Measurements from ENCODE around the gene STUB1. TPM values are rescaled to one million over a fixed set of nuclear protein-coding genes. Genes with fewer than 3 reads are reported as not detected.

Gene STUB1
- total and polyA plus RNA-seq, 4 donors: 32.4 to 74.4 (median 50.2) TPM

DNA sequence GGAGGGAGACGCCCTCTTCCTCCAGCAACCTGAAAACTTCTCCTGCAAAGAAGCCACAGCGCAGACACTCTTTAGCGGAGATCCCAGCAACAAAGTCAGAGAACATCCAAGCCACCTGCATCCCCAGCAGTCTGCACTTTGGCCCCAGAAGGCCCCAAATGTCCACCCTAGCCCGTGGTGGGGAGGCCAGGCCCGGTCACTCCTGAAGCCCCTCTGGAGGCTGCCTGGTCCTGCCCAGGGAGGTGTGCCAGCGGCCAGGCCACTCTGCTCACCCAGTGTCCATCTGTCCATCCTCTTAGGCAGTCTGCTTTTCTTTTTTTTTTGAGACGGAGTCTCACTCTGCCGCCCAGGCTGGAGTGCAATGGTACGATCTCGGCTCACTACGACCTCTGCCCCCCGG lies 52.1 kb downstream of the STUB1 start:
- H3K4me1 ChIP-seq (ENCODE audit: control insufficient read depth in 4 of 4, insufficient read depth in 4 of 4, low read length in 3 of 4): peaks cover 5 to 11% (median 7%) of the 10 kb centered on the region in 4 donors
- no peak overlapping the region for H3K27ac ChIP-seq (ENCODE audit: low read depth in 1 of 2, low read length in 2 of 2)
- no peak for DNase-seq (ENCODE audit: low spot score)
- no peak for TF ChIP-seq JUND (IDR thresholded peaks at IDR 0.05)
- TF ChIP-seq, protein P1, sequence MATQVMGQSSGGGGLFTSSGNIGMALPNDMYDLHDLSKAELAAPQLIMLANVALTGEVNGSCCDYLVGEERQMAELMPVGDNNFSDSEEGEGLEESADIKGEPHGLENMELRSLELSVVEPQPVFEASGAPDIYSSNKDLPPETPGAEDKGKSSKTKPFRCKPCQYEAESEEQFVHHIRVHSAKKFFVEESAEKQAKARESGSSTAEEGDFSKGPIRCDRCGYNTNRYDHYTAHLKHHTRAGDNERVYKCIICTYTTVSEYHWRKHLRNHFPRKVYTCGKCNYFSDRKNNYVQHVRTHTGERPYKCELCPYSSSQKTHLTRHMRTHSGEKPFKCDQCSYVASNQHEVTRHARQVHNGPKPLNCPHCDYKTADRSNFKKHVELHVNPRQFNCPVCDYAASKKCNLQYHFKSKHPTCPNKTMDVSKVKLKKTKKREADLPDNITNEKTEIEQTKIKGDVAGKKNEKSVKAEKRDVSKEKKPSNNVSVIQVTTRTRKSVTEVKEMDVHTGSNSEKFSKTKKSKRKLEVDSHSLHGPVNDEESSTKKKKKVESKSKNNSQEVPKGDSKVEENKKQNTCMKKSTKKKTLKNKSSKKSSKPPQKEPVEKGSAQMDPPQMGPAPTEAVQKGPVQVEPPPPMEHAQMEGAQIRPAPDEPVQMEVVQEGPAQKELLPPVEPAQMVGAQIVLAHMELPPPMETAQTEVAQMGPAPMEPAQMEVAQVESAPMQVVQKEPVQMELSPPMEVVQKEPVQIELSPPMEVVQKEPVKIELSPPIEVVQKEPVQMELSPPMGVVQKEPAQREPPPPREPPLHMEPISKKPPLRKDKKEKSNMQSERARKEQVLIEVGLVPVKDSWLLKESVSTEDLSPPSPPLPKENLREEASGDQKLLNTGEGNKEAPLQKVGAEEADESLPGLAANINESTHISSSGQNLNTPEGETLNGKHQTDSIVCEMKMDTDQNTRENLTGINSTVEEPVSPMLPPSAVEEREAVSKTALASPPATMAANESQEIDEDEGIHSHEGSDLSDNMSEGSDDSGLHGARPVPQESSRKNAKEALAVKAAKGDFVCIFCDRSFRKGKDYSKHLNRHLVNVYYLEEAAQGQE (IDR thresholded peaks at IDR 0.05): no peak
- TF ChIP-seq, protein P2, sequence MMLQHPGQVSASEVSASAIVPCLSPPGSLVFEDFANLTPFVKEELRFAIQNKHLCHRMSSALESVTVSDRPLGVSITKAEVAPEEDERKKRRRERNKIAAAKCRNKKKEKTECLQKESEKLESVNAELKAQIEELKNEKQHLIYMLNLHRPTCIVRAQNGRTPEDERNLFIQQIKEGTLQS (IDR thresholded peaks at IDR 0.05): no peak
- TF ChIP-seq TAF1 (conservative IDR thresholded peaks at IDR 0.05): no peak
- TF ChIP-seq, protein P3, sequence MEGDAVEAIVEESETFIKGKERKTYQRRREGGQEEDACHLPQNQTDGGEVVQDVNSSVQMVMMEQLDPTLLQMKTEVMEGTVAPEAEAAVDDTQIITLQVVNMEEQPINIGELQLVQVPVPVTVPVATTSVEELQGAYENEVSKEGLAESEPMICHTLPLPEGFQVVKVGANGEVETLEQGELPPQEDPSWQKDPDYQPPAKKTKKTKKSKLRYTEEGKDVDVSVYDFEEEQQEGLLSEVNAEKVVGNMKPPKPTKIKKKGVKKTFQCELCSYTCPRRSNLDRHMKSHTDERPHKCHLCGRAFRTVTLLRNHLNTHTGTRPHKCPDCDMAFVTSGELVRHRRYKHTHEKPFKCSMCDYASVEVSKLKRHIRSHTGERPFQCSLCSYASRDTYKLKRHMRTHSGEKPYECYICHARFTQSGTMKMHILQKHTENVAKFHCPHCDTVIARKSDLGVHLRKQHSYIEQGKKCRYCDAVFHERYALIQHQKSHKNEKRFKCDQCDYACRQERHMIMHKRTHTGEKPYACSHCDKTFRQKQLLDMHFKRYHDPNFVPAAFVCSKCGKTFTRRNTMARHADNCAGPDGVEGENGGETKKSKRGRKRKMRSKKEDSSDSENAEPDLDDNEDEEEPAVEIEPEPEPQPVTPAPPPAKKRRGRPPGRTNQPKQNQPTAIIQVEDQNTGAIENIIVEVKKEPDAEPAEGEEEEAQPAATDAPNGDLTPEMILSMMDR (IDR thresholded peaks at IDR 0.05; ENCODE audit: low read depth, low read length, missing input control): no peak
- TF ChIP-seq RXRA (IDR thresholded peaks at IDR 0.05): no peak
- TF ChIP-seq FOXA1 (IDR thresholded peaks at IDR 0.05): no peak
- TF ChIP-seq EGR1 (IDR thresholded peaks at IDR 0.05; ENCODE audit: low read depth in 2 of 2): no peak
- TF ChIP-seq YY1 (IDR thresholded peaks at IDR 0.05): no peak
- no peak for TF ChIP-seq SP1 (IDR thresholded peaks at IDR 0.05)
- TF ChIP-seq HNF4G (IDR thresholded peaks at IDR 0.05): no peak
- no peak for TF ChIP-seq GABPA (IDR thresholded peaks at IDR 0.05 in 1 of 2, conservative IDR thresholded peaks at IDR 0.05 in 1 of 2)
- TF ChIP-seq HNF4A (conservative IDR thresholded peaks at IDR 0.05): no peak
- TF ChIP-seq, protein P4, sequence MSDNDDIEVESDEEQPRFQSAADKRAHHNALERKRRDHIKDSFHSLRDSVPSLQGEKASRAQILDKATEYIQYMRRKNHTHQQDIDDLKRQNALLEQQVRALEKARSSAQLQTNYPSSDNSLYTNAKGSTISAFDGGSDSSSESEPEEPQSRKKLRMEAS (IDR thresholded peaks at IDR 0.05): no peak
- no peak for TF ChIP-seq NR2F2 (IDR thresholded peaks at IDR 0.05)
- TF ChIP-seq, protein P5, sequence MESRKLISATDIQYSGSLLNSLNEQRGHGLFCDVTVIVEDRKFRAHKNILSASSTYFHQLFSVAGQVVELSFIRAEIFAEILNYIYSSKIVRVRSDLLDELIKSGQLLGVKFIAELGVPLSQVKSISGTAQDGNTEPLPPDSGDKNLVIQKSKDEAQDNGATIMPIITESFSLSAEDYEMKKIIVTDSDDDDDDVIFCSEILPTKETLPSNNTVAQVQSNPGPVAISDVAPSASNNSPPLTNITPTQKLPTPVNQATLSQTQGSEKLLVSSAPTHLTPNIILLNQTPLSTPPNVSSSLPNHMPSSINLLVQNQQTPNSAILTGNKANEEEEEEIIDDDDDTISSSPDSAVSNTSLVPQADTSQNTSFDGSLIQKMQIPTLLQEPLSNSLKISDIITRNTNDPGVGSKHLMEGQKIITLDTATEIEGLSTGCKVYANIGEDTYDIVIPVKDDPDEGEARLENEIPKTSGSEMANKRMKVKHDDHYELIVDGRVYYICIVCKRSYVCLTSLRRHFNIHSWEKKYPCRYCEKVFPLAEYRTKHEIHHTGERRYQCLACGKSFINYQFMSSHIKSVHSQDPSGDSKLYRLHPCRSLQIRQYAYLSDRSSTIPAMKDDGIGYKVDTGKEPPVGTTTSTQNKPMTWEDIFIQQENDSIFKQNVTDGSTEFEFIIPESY (IDR thresholded peaks at IDR 0.05): no peak
- no peak for TF ChIP-seq RAD21 (IDR thresholded peaks at IDR 0.05)
- TF ChIP-seq FOXA2 (IDR thresholded peaks at IDR 0.05): no peak
- WGBS: 96% methylated on average over 12 of the region's 12 CpGs
- no peaks in the 10 kb centered on the region for H3K9me3 ChIP-seq (ENCODE audit: control insufficient read depth in 4 of 4, low read length in 3 of 4)
- H3K36me3 ChIP-seq (ENCODE audit: control insufficient read depth in 4 of 4, insufficient read depth in 3 of 4, low read depth in 1 of 4, low read length in 3 of 4): peaks cover 9 to 52% (median 12%) of the 10 kb centered on the region in 4 donors
- H3K27me3 ChIP-seq (ENCODE audit: control insufficient read depth in 4 of 4, insufficient read depth in 4 of 4, low read length in 3 of 4): peaks cover 0 to 1% (median 0%) of the 10 kb centered on the region in 4 donors
- H3K4me3 ChIP-seq (ENCODE audit: low read depth in 1 of 3, low read length in 3 of 3): no peak overlapping the region
- no peak overlapping the region for H3K9ac ChIP-seq (ENCODE audit: low read depth in 1 of 2, low read length in 2 of 2)

Other genes with a start within 250 kb of the STUB1 start
- 10 to 100 TPM; 26.2 to 37.2 TPM for gene CAPN15, start 152.7 kb upstream of the STUB1 start, total RNA-seq
- gene CAPN15, start 152.7 kb upstream of the STUB1 start, polyA plus RNA-seq: 10 to 100 TPM in 1 of 2 donors, 1 to 10 TPM in 1; 5.9 to 17.0 TPM
- not detected for gene PRR35, start 120.0 kb upstream of the STUB1 start, total RNA-seq
- not detected for gene PRR35, start 120.0 kb upstream of the STUB1 start, polyA plus RNA-seq
- gene NHLRC4, start 113.4 kb upstream of the STUB1 start, total RNA-seq: 1 to 10 TPM in 1 of 2 donors, under 1 TPM in 1; 0.25 to 7.0 TPM
- under 1 TPM in 1 of 2 donors, not detected in 1; 0.17 TPM for gene NHLRC4, start 113.4 kb upstream of the STUB1 start, polyA plus RNA-seq
- gene PIGQ, start 110.4 kb upstream of the STUB1 start, total RNA-seq: 100 to 1,000 TPM in 1 of 2 donors, 10 to 100 TPM in 1; 16.8 to 144 TPM
- gene PIGQ, start 110.4 kb upstream of the STUB1 start, polyA plus RNA-seq: 10 to 100 TPM; 18.9 to 22.4 TPM
- gene RAB40C, start 90.3 kb upstream of the STUB1 start, total RNA-seq: 10 to 100 TPM in 1 of 2 donors, 1 to 10 TPM in 1; 7.7 to 11.0 TPM
- gene RAB40C, start 90.3 kb upstream of the STUB1 start, polyA plus RNA-seq: 10 to 100 TPM in 1 of 2 donors, 1 to 10 TPM in 1; 6.1 to 10.7 TPM
- 1 to 10 TPM in 1 of 2 donors, under 1 TPM in 1; 0.67 to 1.2 TPM for gene WFIKKN1, start 49.4 kb upstream of the STUB1 start, total RNA-seq
- gene WFIKKN1, start 49.4 kb upstream of the STUB1 start, polyA plus RNA-seq: under 1 TPM; 0.19 to 0.24 TPM
- 10 to 100 TPM; 26.3 to 28.1 TPM for gene METTL26, start 44.1 kb upstream of the STUB1 start, total RNA-seq
- 10 to 100 TPM; 54.6 to 69.1 TPM for gene METTL26, start 44.1 kb upstream of the STUB1 start, polyA plus RNA-seq
- gene MCRIP2, start 38.6 kb upstream of the STUB1 start, total RNA-seq: 10 to 100 TPM; 16.3 to 45.5 TPM
- gene MCRIP2, start 38.6 kb upstream of the STUB1 start, polyA plus RNA-seq: 10 to 100 TPM; 77.4 to 97.3 TPM
- gene WDR90, start 31.0 kb upstream of the STUB1 start, total RNA-seq: 10 to 100 TPM in 1 of 2 donors, 1 to 10 TPM in 1; 10.0 to 13.4 TPM
- gene WDR90, start 31.0 kb upstream of the STUB1 start, polyA plus RNA-seq: 1 to 10 TPM; 4.7 to 5.9 TPM
- 10 to 100 TPM; 20.8 to 31.0 TPM for gene RHOT2, start 12.3 kb upstream of the STUB1 start, total RNA-seq
- 10 to 100 TPM; 37.5 to 37.9 TPM for gene RHOT2, start 12.3 kb upstream of the STUB1 start, polyA plus RNA-seq
- gene RHBDL1, start 4.7 kb upstream of the STUB1 start, total RNA-seq: under 1 TPM; 0.67 to 0.84 TPM
- gene RHBDL1, start 4.7 kb upstream of the STUB1 start, polyA plus RNA-seq: under 1 TPM; 0.35 to 0.74 TPM
- gene JMJD8, start 3.9 kb downstream of the STUB1 start, total RNA-seq: 10 to 100 TPM; 21.2 to 35.8 TPM
- gene JMJD8, start 3.9 kb downstream of the STUB1 start, polyA plus RNA-seq: 10 to 100 TPM; 30.9 to 52.6 TPM
- gene WDR24, start 10.0 kb downstream of the STUB1 start, total RNA-seq: 1 to 10 TPM; 4.4 to 6.7 TPM
- gene WDR24, start 10.0 kb downstream of the STUB1 start, polyA plus RNA-seq: 1 to 10 TPM; 4.2 to 8.0 TPM
- under 1 TPM in 1 of 2 donors, not detected in 1; under 0.01 TPM for gene FBXL16, start 25.4 kb downstream of the STUB1 start, total RNA-seq
- under 1 TPM in 1 of 2 donors, not detected in 1; 0.14 TPM for gene FBXL16, start 25.4 kb downstream of the STUB1 start, polyA plus RNA-seq
- 1 to 10 TPM; 5.9 to 8.3 TPM for gene METRN, start 34.7 kb downstream of the STUB1 start, total RNA-seq
- gene METRN, start 34.7 kb downstream of the STUB1 start, polyA plus RNA-seq: 10 to 100 TPM in 1 of 2 donors, 1 to 10 TPM in 1; 4.6 to 22.9 TPM
- gene ANTKMT, start 40.7 kb downstream of the STUB1 start, total RNA-seq: 10 to 100 TPM; 14.0 to 17.6 TPM
- gene ANTKMT, start 40.7 kb downstream of the STUB1 start, polyA plus RNA-seq: 10 to 100 TPM; 21.8 to 29.7 TPM
- gene CCDC78, start 46.0 kb downstream of the STUB1 start, total RNA-seq: under 1 TPM; 0.08 to 0.28 TPM
- under 1 TPM in 1 of 2 donors, not detected in 1; 0.05 TPM for gene CCDC78, start 46.0 kb downstream of the STUB1 start, polyA plus RNA-seq
- 1 to 10 TPM in 1 of 2 donors, under 1 TPM in 1; 0.67 to 1.1 TPM for gene HAGHL, start 46.7 kb downstream of the STUB1 start, total RNA-seq
- gene HAGHL, start 46.7 kb downstream of the STUB1 start, polyA plus RNA-seq: under 1 TPM; 0.25 to 0.32 TPM
- 10 to 100 TPM; 16.9 to 24.3 TPM for gene CIAO3, start 60.6 kb downstream of the STUB1 start, total RNA-seq
- 10 to 100 TPM; 13.2 to 16.0 TPM for gene CIAO3, start 60.6 kb downstream of the STUB1 start, polyA plus RNA-seq
- gene MSLN, start 80.3 kb downstream of the STUB1 start, total RNA-seq: under 1 TPM; 0.08 to 0.65 TPM
- under 1 TPM in 1 of 2 donors, not detected in 1; 0.03 TPM for gene MSLN, start 80.3 kb downstream of the STUB1 start, polyA plus RNA-seq
- 1 to 10 TPM; 8.2 to 9.7 TPM for gene RPUSD1, start 108.0 kb downstream of the STUB1 start, total RNA-seq
- 10 to 100 TPM in 1 of 2 donors, 1 to 10 TPM in 1; 4.5 to 10.7 TPM for gene RPUSD1, start 108.0 kb downstream of the STUB1 start, polyA plus RNA-seq
- 10 to 100 TPM in 1 of 2 donors, 1 to 10 TPM in 1; 5.1 to 15.6 TPM for gene CHTF18, start 108.2 kb downstream of the STUB1 start, total RNA-seq
- 1 to 10 TPM; 1.7 to 2.6 TPM for gene CHTF18, start 108.2 kb downstream of the STUB1 start, polyA plus RNA-seq
- gene GNG13, start 120.3 kb downstream of the STUB1 start, total RNA-seq: not detected
- not detected for gene GNG13, start 120.3 kb downstream of the STUB1 start, polyA plus RNA-seq

All from liver (tissue), 9 donors.